ENCODE data around the gene INCENP. TPM values are rescaled to one million over a fixed set of nuclear protein-coding genes. Genes with fewer than 3 reads are reported as not detected.

The INCENP gene
- total and polyA plus RNA-seq, 2 of the 13 experiments (the other 11 are each of a cell fraction or from before 2014, with no cell fraction given), result 14.1 to 37.3 TPM

DNA sequence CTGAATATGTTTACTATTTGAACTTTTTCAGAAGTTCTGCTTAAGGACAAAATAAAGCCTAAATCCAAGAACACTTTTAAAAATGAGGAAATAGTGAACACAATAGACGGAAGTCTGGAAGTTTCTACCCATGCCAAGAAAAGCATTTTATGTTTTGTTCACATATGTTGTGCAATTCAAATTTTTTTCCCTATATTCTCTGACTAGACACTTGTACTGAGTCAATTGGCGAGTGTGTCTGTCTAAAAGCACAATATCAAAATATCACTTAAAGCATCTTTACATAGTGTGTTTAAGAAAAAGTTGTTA lies 29.2 kb downstream of the INCENP start:
- 91% methylated on average over 2 of the region's 2 CpGs for WGBS (ENCODE audit: low lambda C conversion rate)
- Histone ChIP-seq H3K4me1 (ENCODE audit: insufficient read depth, low read length) (no peaks in the 10 kb centered on the region), H3K36me3 (replicated peaks in 1 of 2; ENCODE audit: control insufficient read depth in 1 of 2, insufficient read depth in 2 of 2, low read length in 2 of 2) (peaks cover 24 to 38% of the 10 kb centered on the region in 2 experiments), H3K9ac (ENCODE audit: insufficient read depth, low read depth, low read length) (no peak overlapping the region), H3K27ac (ENCODE audit: extremely low read length, insufficient read depth, low read length) (no peak overlapping the region), H3K9me3 (ENCODE audit: low read length) (no peaks in the 10 kb centered on the region), H3K79me2 (ENCODE audit: insufficient read depth, low read length) (no peaks in the 10 kb centered on the region), H3K27me3 (ENCODE audit: control insufficient read depth in 1 of 2, insufficient read depth in 2 of 2, low read length in 2 of 2) (peaks cover 0 to 3% of the 10 kb centered on the region in 2 experiments; a peak in 2 of 5 replicates), H4K20me1 (ENCODE audit: insufficient read depth, low read length) (no peaks in the 10 kb centered on the region), H3K4me2 (ENCODE audit: low read depth, low read length) (no peak overlapping the region), H3K4me3 (replicated peaks in 1 of 3; ENCODE audit: insufficient read depth in 1 of 3, low read depth in 2 of 3, low read length in 3 of 3) (no peak overlapping the region), H2AFZ (ENCODE audit: low read length) (no peak overlapping the region)
- ATAC-seq (no peak), FAIRE-seq (no peak), DNase-seq (ENCODE audit: low spot score) (no peak)
- BruUV-seq (replicated peaks), result no TSS peak
- CTCF ChIA-PET (ENCODE audit: low intra/inter-chr PET ratio, low total read pairs), result no interaction called here
- intact Hi-C loops (cut with micrococcal nuclease; ENCODE audit: unreplicated experiment), result no loop called here
- TF ChIP-seq, protein P1, sequence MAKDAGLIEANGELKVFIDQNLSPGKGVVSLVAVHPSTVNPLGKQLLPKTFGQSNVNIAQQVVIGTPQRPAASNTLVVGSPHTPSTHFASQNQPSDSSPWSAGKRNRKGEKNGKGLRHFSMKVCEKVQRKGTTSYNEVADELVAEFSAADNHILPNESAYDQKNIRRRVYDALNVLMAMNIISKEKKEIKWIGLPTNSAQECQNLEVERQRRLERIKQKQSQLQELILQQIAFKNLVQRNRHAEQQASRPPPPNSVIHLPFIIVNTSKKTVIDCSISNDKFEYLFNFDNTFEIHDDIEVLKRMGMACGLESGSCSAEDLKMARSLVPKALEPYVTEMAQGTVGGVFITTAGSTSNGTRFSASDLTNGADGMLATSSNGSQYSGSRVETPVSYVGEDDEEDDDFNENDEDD (CRISPR knock-in tag; IDR thresholded peaks at IDR 0.05; ENCODE audit: borderline replicate concordance), result no peak
- TF ChIP-seq SMARCE1 (IDR thresholded peaks at IDR 0.05; ENCODE audit: borderline replicate concordance) (no peak), SOX13 (IDR thresholded peaks at IDR 0.05) (no peak), SOX13 (CRISPR knock-in tag; conservative IDR thresholded peaks at IDR 0.05 in 1 of 2, IDR thresholded peaks at IDR 0.05 in 1 of 2) (no peak), BRCA1 (CRISPR knock-in tag; IDR thresholded peaks at IDR 0.05) (no peak), CAMTA2 (CRISPR knock-in tag; IDR thresholded peaks at IDR 0.05; ENCODE audit: borderline replicate concordance) (no peak), RFX5 (IDR thresholded peaks at IDR 0.05; ENCODE audit: low read depth, low read length) (no peak), ZNF546 (CRISPR knock-in tag; conservative IDR thresholded peaks at IDR 0.05) (no peak), PHF8 (CRISPR knock-in tag; IDR thresholded peaks at IDR 0.05) (no peak)
- TF ChIP-seq, protein P2, sequence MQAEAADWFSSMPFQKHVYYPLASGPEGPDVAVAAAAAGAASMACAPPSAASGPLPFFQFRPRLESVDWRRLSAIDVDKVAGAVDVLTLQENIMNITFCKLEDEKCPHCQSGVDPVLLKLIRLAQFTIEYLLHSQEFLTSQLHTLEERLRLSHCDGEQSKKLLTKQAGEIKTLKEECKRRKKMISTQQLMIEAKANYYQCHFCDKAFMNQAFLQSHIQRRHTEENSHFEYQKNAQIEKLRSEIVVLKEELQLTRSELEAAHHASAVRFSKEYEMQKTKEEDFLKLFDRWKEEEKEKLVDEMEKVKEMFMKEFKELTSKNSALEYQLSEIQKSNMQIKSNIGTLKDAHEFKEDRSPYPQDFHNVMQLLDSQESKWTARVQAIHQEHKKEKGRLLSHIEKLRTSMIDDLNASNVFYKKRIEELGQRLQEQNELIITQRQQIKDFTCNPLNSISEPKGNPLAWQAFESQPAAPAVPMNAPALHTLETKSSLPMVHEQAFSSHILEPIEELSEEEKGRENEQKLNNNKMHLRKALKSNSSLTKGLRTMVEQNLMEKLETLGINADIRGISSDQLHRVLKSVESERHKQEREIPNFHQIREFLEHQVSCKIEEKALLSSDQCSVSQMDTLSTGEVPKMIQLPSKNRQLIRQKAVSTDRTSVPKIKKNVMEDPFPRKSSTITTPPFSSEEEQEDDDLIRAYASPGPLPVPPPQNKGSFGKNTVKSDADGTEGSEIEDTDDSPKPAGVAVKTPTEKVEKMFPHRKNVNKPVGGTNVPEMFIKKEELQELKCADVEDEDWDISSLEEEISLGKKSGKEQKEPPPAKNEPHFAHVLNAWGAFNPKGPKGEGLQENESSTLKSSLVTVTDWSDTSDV (CRISPR knock-in tag; IDR thresholded peaks at IDR 0.05), result no peak
- in situ Hi-C loops (cut with HindIII; ENCODE audit: extremely low pct_ligation_motif_present, low pct_unique_long_range_greater_than_20kb), result no loop called here
- POLR2A ChIA-PET, result no interaction called here

Data from HepG2 (cell line).